DMS153 (cell line): ENCODE results near the gene MTERF2.
"Not testable (repeated sequence)": the region's sequence is repeated elsewhere in the genome, so short reads cannot be mapped to it uniquely, and the experiment has no call there.

ENCODE experiments used
- DNase-seq: peaks from one replicate; lab custom pipeline; 2025; lab: John Stamatoyannopoulos, UW

MTERF2 gene, protein sequence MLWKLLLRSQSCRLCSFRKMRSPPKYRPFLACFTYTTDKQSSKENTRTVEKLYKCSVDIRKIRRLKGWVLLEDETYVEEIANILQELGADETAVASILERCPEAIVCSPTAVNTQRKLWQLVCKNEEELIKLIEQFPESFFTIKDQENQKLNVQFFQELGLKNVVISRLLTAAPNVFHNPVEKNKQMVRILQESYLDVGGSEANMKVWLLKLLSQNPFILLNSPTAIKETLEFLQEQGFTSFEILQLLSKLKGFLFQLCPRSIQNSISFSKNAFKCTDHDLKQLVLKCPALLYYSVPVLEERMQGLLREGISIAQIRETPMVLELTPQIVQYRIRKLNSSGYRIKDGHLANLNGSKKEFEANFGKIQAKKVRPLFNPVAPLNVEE

GRCh38 chr12:106986625-106987389 is at the start of gene MTERF2:
Gene MTERF2, minus strand, starts transcription at chr12:106987146. Its CDS starts 8,432 bp downstream, at chr12:106978714.
- peak; percentile 90 for DNase-seq

DNA sequence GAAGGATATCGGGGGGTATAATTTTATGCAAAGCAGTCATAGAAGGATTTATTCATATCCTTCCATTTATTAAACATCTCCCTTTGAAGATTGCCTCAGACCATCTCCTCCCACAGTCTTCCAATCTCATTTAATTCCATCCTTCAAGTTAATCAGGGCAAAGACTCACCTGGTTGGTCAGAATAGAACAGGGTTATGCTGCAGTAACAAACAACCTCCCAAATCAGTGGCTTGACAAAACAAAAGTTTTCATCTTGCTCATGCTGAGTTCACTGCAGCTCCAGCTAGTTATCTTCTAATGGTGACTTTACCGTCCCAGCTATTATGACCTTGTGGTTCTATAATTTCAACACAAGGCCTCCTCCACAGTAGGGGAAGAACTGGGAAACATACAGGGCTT is 48.8 kb upstream of the MTERF2 start:
- no peak for DNase-seq

- DNase-seq, result no peak
These were observed 47.1 kb upstream of the MTERF2 start for GRCh38 chr12:107033758-107034739.

DNA sequence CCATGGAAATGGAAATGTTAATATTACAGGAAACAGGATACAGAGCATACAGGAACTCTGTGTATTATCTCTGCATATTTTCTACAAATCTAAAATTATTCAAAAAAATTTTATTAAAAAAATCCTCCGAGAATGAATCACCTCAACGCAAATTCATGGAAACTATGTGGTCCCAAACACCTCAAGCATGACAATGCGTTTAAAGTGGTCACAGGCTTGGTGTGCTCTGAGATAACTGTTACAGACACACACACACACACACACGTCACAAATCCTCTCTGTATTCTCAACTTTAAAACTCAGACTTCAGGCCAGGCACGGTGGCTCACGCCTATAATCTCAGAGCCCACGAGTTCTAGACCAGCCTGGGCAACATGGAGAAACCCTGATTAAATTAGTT is 45.3 kb upstream of the MTERF2 start:
- no peak for DNase-seq

DNA sequence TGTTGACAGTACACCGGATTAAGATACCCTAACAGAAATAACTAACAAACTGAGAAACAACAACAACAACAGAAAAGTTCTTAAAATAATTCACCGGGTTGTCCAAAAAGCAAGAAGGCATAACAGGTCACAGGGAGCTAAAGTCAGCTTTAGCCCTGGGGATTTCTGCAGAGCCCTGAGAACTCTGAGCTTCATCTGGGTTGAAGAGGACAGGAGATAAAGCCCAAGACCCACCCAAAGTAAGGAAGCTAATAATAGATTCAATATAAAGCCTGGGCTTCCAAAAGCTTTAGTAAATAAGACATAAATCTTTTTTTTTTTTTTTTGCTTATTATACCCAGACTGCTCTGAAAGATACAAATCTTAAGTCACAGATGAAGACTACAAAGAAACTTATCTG is 44.1 kb upstream of the MTERF2 start:
- no peak for DNase-seq

DNA sequence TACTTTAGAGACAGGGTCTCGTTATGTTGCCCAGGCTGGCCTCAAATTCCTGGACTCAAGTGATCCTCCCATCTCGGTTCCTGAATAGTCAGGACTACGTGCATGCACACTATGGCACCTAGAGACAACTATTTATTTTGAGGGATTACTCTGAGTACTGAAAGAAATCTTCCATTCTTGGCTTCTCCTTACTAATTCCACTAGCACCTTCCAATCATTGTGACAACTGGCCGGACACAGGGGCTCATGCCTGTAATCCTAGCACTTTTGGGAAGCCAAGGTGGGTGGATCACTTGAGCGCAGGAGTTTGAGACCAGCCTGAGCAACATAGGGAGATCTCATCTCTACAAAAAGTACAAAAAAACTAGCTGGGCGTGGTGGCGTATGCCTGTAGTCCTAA is 42.1 kb upstream of the MTERF2 start:
- no peak for DNase-seq

DNA sequence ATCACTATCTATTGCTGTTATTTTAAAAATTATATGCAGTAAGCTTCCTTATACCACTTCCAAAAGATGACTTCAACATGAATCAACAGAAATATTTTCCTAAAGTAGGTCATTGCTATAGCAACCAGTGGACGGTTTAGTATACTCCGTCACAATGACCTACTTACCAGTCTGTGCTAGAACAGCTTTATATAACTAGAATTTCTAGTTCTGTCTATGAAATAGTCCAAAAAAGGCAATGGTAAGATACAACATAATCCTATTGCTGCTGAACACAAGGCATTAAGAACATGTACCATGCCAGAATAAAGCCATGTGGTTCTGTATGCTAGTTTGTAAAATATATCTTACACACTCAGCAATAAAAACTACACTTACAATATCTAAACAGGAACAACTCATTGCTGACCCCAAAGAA is 40.7 kb upstream of the MTERF2 start:
- DNase-seq, result peak; percentile 80

DNA sequence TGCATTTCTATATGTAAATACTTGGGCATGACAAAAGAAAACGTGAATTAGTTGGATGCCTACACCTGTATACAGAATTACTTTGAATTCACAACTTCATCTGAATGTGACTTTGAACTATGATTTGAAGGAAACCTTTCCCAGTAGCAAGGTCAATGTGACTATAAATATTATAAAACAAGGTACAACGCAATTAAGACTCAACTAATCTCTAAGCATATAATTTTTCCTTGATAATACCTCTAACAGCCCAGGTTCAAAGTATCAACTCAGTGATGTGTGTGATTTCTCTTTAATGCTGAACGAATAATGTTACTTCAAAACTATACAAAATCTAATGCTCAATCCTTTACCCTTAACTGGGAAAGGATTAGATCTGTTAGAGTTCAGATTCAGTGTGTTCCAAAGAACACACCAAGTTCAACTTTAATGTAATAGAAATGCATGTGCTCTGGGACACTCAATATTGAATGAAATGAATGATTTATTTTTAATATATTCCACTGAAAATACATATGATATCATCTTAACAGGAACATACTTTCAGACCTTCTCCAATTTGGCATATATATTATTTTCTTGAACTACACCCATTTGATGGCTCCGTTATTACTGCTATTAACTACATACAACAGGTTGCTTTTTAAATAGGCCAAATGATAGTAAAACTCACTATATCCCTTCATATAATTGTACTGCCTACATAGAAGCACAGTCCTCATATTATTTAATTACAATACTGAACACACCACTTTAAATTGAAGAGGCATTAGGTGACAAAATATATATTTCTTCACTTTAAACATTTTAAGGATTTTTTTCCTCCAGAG is 40.1 kb upstream of the MTERF2 start:
- DNase-seq, result no peak

DNA sequence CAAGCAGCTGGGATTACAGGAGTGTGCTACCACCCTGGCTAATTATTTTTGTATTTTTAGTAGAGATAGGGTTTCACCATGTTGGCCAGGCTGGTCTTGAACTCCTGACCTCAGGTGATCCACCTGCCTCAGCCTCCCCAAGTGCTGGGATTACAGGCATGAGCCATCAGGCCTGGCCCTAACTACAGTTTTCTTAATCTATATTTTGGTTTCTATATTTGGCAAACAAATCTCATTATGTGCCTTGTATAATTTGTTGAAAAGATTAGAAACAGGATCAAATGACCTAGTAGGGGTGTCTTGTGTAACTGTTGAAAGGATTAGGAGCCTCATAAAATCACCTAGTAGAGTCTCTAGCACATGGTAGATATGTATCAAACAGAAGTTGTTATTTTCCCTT is 39.4 kb upstream of the MTERF2 start:
- DNase-seq, result not testable (repeated sequence)

GRCh38 chr12:107025671-107026070 is 38.7 kb upstream of the MTERF2 start:
- DNase-seq, result no peak

- DNase-seq, result no peak
These were observed 32.6 kb upstream of the MTERF2 start for GRCh38 chr12:107019546-107019945.

DNA sequence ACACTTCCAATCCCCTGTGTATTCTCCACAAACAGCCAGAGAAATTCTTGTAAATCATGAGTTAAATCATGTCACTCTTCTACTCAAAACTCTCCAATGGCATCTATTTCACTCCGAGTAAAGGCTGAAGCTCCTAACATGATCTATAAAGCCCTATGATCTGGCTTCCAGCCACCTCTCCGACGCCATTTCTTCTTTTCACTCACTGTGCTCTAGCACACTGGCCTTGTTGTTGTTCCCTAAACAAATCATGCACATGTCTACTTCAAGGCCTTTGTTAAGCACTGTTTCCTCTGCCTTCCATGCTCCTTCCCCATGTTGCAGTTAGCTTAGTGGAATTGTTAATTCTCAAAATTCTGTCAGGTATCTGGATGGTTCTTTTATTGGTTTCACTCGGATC is 30.1 kb upstream of the MTERF2 start:
- DNase-seq, result no peak

DNA sequence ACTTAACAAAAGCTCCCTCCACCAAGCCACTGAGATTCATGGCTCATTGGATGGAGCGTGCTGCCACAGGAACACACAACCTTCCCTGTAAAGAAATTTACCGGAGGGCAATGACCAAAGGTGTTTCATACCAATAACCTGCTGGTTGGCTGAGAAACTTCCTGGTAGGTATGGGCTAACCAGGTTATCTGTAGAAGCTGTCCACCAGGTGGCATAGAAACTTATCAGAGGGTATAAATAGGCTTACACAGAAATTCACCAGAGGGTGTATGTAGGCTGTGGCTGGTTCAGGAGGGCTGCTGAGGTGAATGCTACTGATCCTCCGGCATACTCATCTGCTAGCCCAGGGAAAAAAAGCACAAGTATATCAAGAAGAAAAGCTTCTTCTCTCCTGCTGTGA is 27.1 kb upstream of the MTERF2 start:
- peak; percentile 76 for DNase-seq

GRCh38 chr12:107012736-107013425 is 25.9 kb upstream of the MTERF2 start:
- no peak for DNase-seq

GRCh38 chr12:107011519-107011918 is 24.6 kb upstream of the MTERF2 start:
- no peak for DNase-seq

GRCh38 chr12:107007411-107007810 is 20.5 kb upstream of the MTERF2 start:
- no peak for DNase-seq

GRCh38 chr12:107002665-107003064 is 15.7 kb upstream of the MTERF2 start:
- DNase-seq, result not testable (repeated sequence)

GRCh38 chr12:106999446-106999845 is 12.5 kb upstream of the MTERF2 start:
- DNase-seq, result no peak

DNA sequence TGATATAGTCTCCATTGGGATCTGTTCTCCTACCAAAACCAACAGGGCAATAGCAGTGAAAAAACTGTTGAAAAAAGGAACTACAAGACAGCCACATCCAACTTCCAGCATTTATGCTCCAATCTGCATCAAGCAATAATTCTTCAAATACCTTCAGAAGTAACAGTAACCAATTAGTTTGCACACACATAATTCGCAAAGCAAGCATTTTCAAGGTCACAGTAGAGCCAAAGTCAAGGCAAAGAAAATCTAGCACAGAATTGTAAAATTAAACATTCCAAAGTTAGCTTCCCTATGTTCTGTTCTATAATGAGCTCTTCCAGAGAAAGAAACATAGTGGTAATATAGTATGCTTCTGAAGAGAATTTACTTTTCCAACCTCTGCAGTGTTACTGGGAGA is 11.0 kb upstream of the MTERF2 start:
- no peak for DNase-seq

- not testable (repeated sequence) for DNase-seq
These were observed 9.2 kb upstream of the MTERF2 start for GRCh38 chr12:106996102-106996501.
